GM23248 (cell line): ENCODE data around the gene SULF2. TPM values are rescaled to one million over a fixed set of nuclear protein-coding genes. Genes with fewer than 3 reads are reported as not detected.

Experiments used
- DNase-seq: peaks from one replicate; pipeline ENCODE4 v3.0.0-alpha.2; 2015
- H2AFZ ChIP-seq: fragments of 200-600 bp; sonication (generic); 2 replicates; pipeline ENCODE4 v1.6.1; 2016; ENCODE audit warnings: antibody characterized with exemption
- H3F3A ChIP-seq: fragments of 200-600 bp; sonication (generic); 2 replicates; pipeline ENCODE4 v1.6.1; 2016; ENCODE audit warnings: mild to moderate bottlenecking, antibody characterized with exemption, mixed run types; ENCODE audit not compliant: insufficient read depth
- H3K27ac ChIP-seq: fragments of 200-600 bp; sonication (generic); 2 replicates; pipeline ENCODE4 v1.5.1; 2016; ENCODE audit warnings: mild to moderate bottlenecking
- H3K27me3 ChIP-seq: fragments of 200-600 bp; sonication (generic); replicated peaks from 2 replicates; pipeline ENCODE4 v1.6.1; 2016; ENCODE audit warnings: mild to moderate bottlenecking; ENCODE audit not compliant: insufficient read depth
- H3K36me3 ChIP-seq: fragments of 200-600 bp; sonication (generic); 2 replicates; pipeline ENCODE4 v1.6.1; 2016; ENCODE audit warnings: low read depth, mild to moderate bottlenecking
- H3K4me1 ChIP-seq: fragments of 200-600 bp; sonication (generic); 2 replicates; pipeline ENCODE4 v1.6.1; 2016; ENCODE audit warnings: mild to moderate bottlenecking; ENCODE audit not compliant: insufficient read depth
- H3K4me2 ChIP-seq: fragments of 200-600 bp; sonication (generic); one replicate; pipeline ENCODE4 v1.6.1; 2016; ENCODE audit warnings: mild to moderate bottlenecking; ENCODE audit not compliant: unreplicated experiment
- H3K4me3 ChIP-seq: fragments of 200-600 bp; sonication (generic); 2 replicates; pipeline ENCODE4 v1.5.1; 2016; ENCODE audit warnings: mild to moderate bottlenecking
- H3K79me2 ChIP-seq: fragments of 200-600 bp; sonication (generic); 2 replicates; pipeline ENCODE4 v1.6.1; 2016; ENCODE audit warnings: mild to moderate bottlenecking; ENCODE audit not compliant: insufficient read depth
- H3K9ac ChIP-seq: fragments of 200-600 bp; sonication (generic); 2 replicates; pipeline ENCODE4 v1.6.1; 2016; ENCODE audit warnings: mild to moderate bottlenecking
- H3K9me2 ChIP-seq: fragments of 200-600 bp; sonication (generic); 2 replicates; pipeline ENCODE4 v1.6.1; 2016; ENCODE audit warnings: mixed run types, mild to moderate bottlenecking, moderate library complexity; ENCODE audit not compliant: insufficient read depth
- H3K9me3 ChIP-seq: fragments of 200-600 bp; sonication (generic); one replicate; pipeline ENCODE4 v1.6.1; 2017; ENCODE audit warnings: low read depth
- H4K20me1 ChIP-seq: fragments of 200-600 bp; sonication (generic); 2 replicates; pipeline ENCODE4 v1.6.0; 2016; ENCODE audit not compliant: insufficient read depth
- EZH2 ChIP-seq: fragments of 200-600 bp; sonication (generic); IDR thresholded peaks from 2 replicates; pipeline ENCODE4 v1.6.1; 2018; ENCODE audit warnings: antibody characterized with exemption, mild to moderate bottlenecking; ENCODE audit not compliant: insufficient read depth, poor library complexity, severe bottlenecking
- EZH2phosphoT487 ChIP-seq: fragments of 200-600 bp; sonication (generic); IDR thresholded peaks from 2 replicates; pipeline ENCODE4 v1.6.1; 2018; ENCODE audit warnings: antibody characterized with exemption, moderate library complexity, mild to moderate bottlenecking, low read depth; ENCODE audit not compliant: insufficient read depth
- WGBS, 2 experiments: methylation state at CpG; one replicate each; pipeline ENCODE4 v1.1.6; 2015 to 2017; ENCODE audit warnings: low lambda C conversion rate in 2 of 2, low coverage in 1 of 2; ENCODE audit errors: missing lambda C conversion rate in 2 of 2; 5-methylcytosine and 5-hydroxymethylcytosine counted together
- in situ Hi-C: fragments of 300-500 bp; cut with MboI; formaldehyde crosslinking; loops from 2 replicates; pipeline ENCODE4 v1.15.0; 2020
- polyA plus RNA-seq: library from polyadenylated mRNA; unstranded; fragments of >200 nt; fragmentation: Nextera tagmentation; extraction: Ambion mirVana; gene quantifications from 2 replicates; pipeline ENCODE4 v1.2.1, GENCODE V29; 2016
- total RNA-seq: library from RNA; depleted of rRNA; stranded (reverse); fragments of >200 nt; shearing (Covaris generic); gene quantifications from 2 replicates; pipeline ENCODE4 v1.2.3, GENCODE V29; 2014

SULF2 gene
- total and polyA plus RNA-seq, 2 experiments from 2014 or later, result 2.0 to 5.6 TPM

DNA sequence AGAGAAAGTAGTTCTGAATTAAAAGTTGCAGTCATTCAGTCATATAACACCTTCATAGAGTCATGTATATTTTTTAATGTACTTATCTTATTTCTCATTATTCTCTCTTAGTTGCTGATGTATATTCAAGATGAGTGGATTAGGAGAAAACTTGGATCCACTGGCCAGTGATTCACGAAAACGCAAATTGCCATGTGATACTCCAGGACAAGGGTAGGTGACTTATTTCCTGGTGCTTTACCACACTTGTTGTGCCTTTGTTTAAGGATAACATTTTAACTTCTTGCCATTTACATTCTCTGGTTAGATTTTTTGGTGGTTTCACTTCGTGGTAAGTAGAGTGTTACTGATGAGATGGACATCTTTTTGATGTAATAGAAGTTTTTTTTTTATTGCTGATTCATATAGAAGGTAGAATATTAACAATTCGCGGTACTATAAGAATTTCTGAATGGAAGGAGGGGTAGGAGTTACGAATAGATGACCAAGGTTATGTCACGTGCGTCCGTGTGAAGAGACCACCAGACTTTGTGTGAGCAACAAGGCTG lies 163.1 kb downstream of the SULF2 start:
- WGBS, 2 experiments, result 96% methylated on average over 9 of the region's 9 CpGs
- no peaks in the 10 kb centered on the region for H3K9me2 ChIP-seq
- H2AFZ ChIP-seq, result no peak overlapping the region
- no peak for DNase-seq
- H3K9ac ChIP-seq, result no peak overlapping the region
- no peak overlapping the region for H3K4me3 ChIP-seq
- H3K36me3 ChIP-seq, result peaks cover 29% of the 10 kb centered on the region
- H3K9me3 ChIP-seq, result no peaks in the 10 kb centered on the region
- TF ChIP-seq EZH2, result no peak
- no peak for TF ChIP-seq EZH2phosphoT487
- no peak overlapping the region for H3K4me2 ChIP-seq
- peaks cover 7% of the 10 kb centered on the region; the same call in 1 of the 2 replicates for H3K4me1 ChIP-seq
- in situ Hi-C loops, result loop anchor here (10.0 to 25.0 kb wide), 3 partner anchors 237 to 860 kb away; no protein-coding TSS in a partner anchor
- H3K27me3 ChIP-seq, result no peaks in the 10 kb centered on the region
- H3K27ac ChIP-seq, result no peak overlapping the region
- no peaks in the 10 kb centered on the region for H4K20me1 ChIP-seq
- H3K79me2 ChIP-seq, result peaks cover 66% of the 10 kb centered on the region
- H3F3A ChIP-seq, result peaks cover 9% of the 10 kb centered on the region; the same call in 1 of the 2 replicates

DNA sequence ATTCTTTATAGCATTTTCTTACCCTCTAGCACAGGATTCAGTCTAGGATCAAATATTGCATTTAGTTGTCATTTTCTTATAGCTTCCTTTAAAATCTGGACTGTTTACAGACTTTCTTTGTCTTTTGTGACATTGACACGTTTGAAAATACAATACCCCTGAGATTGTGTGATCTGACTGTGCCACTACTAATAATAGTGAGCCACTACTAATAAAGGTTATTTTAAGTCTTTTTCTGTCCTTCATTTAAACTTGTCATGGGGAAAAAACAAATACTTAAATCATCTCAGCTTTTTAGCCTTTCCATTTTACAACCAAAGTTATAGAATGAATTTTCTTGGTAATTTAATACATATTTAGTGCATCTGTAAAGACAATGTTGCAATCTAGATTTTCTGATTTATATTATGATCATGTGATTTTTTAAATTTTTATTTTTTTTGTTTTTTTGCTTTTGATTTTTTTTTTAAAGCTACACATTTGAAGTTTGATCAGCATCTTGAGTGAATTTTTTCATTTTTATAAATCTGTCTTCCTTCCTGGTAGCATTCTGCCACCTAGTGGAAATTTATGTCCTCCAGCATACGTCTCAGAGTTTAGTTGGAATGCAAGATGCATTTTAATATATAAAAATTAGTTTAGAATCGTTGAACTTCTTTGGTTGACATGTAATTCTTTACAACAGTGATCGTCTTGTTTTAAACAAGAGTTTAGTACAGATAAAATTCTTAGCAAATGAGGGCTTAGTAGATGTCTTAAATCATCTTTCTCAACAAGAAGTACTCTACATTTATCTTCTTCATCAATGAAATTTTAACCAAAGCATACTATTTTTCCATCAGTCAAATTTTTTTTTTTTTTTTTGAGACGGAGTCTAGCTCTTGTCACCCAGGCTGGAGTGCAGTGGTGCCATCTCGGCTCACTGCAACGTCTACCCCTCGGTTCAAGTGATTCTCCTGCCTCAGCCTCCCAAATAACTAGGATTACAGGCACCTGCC lies 164.2 kb downstream of the SULF2 start:
- in situ Hi-C loops, result loop anchor here (10.0 to 25.0 kb wide), 3 partner anchors 236 to 859 kb away; no protein-coding TSS in a partner anchor
- peaks cover 9% of the 10 kb centered on the region; the same call in 1 of the 2 replicates for H3F3A ChIP-seq
- no peaks in the 10 kb centered on the region for H3K9me3 ChIP-seq
- H3K4me3 ChIP-seq, result no peak overlapping the region
- H3K4me2 ChIP-seq, result no peak overlapping the region
- 41 to 44% methylated on average over 8 of the region's 8 CpGs for WGBS, 2 experiments
- H3K36me3 ChIP-seq, result peaks cover 19% of the 10 kb centered on the region
- no peaks in the 10 kb centered on the region for H4K20me1 ChIP-seq
- H2AFZ ChIP-seq, result no peak overlapping the region
- peak overlapping the region; percentile 19; the same call in 1 of the 2 replicates for H3K27ac ChIP-seq
- H3K9ac ChIP-seq, result no peak overlapping the region
- TF ChIP-seq EZH2phosphoT487 (no peak), EZH2 (no peak)
- no peaks in the 10 kb centered on the region for H3K27me3 ChIP-seq
- H3K4me1 ChIP-seq, result peaks cover 7% of the 10 kb centered on the region; the same call in 1 of the 2 replicates
- H3K79me2 ChIP-seq, result peaks cover 70% of the 10 kb centered on the region
- DNase-seq, result peak; percentile 82
- no peaks in the 10 kb centered on the region for H3K9me2 ChIP-seq

- Histone ChIP-seq H3K9ac (no peak overlapping the region), H3K4me2 (no peak overlapping the region), H3K4me3 (no peak overlapping the region), H3K4me1 (peaks cover 7% of the 10 kb centered on the region; the same call in 1 of the 2 replicates), H3K79me2 (peaks cover 88% of the 10 kb centered on the region), H4K20me1 (no peaks in the 10 kb centered on the region), H2AFZ (no peak overlapping the region), H3K36me3 (peaks cover 16% of the 10 kb centered on the region), H3K27me3 (no peaks in the 10 kb centered on the region), H3K9me2 (no peaks in the 10 kb centered on the region), H3K27ac (no peak overlapping the region), H3F3A (peaks cover 9% of the 10 kb centered on the region; the same call in 1 of the 2 replicates), H3K9me3 (no peaks in the 10 kb centered on the region)
- no peak for TF ChIP-seq EZH2phosphoT487
- TF ChIP-seq EZH2, result no peak
- WGBS, 2 experiments, result 93 to 99% methylated on average over 6 of the region's 6 CpGs
- no peak for DNase-seq
- in situ Hi-C loops, result loop anchor here (25.0 kb wide), 1 partner anchor 856 kb away; no protein-coding TSS in a partner anchor
Observed at GRCh38 chr20:47618479-47618878, 166.8 kb downstream of the SULF2 start.

- H4K20me1 ChIP-seq, result no peaks in the 10 kb centered on the region
- H3K4me2 ChIP-seq, result no peak overlapping the region
- H3K27ac ChIP-seq, result no peak overlapping the region
- DNase-seq, result no peak
- no peaks in the 10 kb centered on the region for H3K9me2 ChIP-seq
- H2AFZ ChIP-seq, result no peak overlapping the region
- H3K9ac ChIP-seq, result no peak overlapping the region
- H3K27me3 ChIP-seq, result no peaks in the 10 kb centered on the region
- peaks cover 15% of the 10 kb centered on the region for H3K4me1 ChIP-seq
- H3K4me3 ChIP-seq, result no peak overlapping the region
- TF ChIP-seq EZH2, result no peak
- TF ChIP-seq EZH2phosphoT487, result no peak
- no peaks in the 10 kb centered on the region for H3K9me3 ChIP-seq
- peaks cover 7% of the 10 kb centered on the region for H3F3A ChIP-seq
- in situ Hi-C loops, result loop anchor here (25.0 kb wide), 1 partner anchor 853 kb away; no protein-coding TSS in a partner anchor
- H3K79me2 ChIP-seq, result peaks cover 93% of the 10 kb centered on the region
- peaks cover 3% of the 10 kb centered on the region; the same call in 1 of the 2 replicates for H3K36me3 ChIP-seq
- 100% methylated on average over 2 of the region's 2 CpGs for WGBS, 2 experiments
Observed at GRCh38 chr20:47614703-47615309, 170.5 kb downstream of the SULF2 start.
